Kidney (tissue), 14 donors: Measurements from ENCODE around the gene TBCD. TPM values are rescaled to one million over a fixed set of nuclear protein-coding genes. Genes with fewer than 3 reads are reported as not detected.

Experiments used
- DNase-seq, 5 donors: peaks; one replicate each; pipeline ENCODE4 v3.0.0-alpha.2; 2013 to 2020
- FAIRE-seq: peaks from 2 replicates; lab custom pipeline; 2012; peaks lifted over from hg19 to GRCh38; lab: Jason Lieb, UNC
- H3K27ac ChIP-seq, 2 donors: one replicate each; pipeline ENCODE4 v1.7.0; 2013; ENCODE audit warnings: low read depth in 2 of 2, low read length in 2 of 2, inconsistent platforms in 1 of 2
- H3K27me3 ChIP-seq: one replicate; pipeline ENCODE4 v1.7.1; 2013; ENCODE audit warnings: low read length, inconsistent platforms; ENCODE audit not compliant: control insufficient read depth, insufficient read depth
- H3K36me3 ChIP-seq, 3 donors: one replicate each; pipeline versions ENCODE4 v1.7.0 to v1.7.1; 2013; ENCODE audit warnings: low read length in 3 of 3, control low read depth in 1 of 3, inconsistent platforms in 1 of 3; ENCODE audit not compliant: insufficient read depth in 3 of 3, control insufficient read depth in 2 of 3
- H3K4me1 ChIP-seq, 3 donors: one replicate each; pipeline versions ENCODE4 v1.7.0 to v1.7.1; 2013; ENCODE audit warnings: low read length in 3 of 3, inconsistent platforms in 1 of 3, low read depth in 1 of 3; ENCODE audit not compliant: control insufficient read depth in 2 of 3, insufficient read depth in 2 of 3
- H3K4me3 ChIP-seq, 3 donors: one replicate each; pipeline versions ENCODE4 v1.7.0 to v1.8.1; 2013; ENCODE audit warnings: low read length in 3 of 3, control low read depth in 1 of 3, inconsistent platforms in 1 of 3
- H3K9ac ChIP-seq, 3 donors: one replicate each; pipeline versions ENCODE4 v1.7.0 to v1.7.1; 2013; ENCODE audit warnings: low read length in 3 of 3, control low read depth in 1 of 3, inconsistent platforms in 1 of 3
- H3K9me3 ChIP-seq, 3 donors: one replicate each; pipeline versions ENCODE4 v1.7.0 to v1.7.1; 2013; ENCODE audit warnings: low read length in 3 of 3, control low read depth in 1 of 3, inconsistent platforms in 1 of 3; ENCODE audit not compliant: control insufficient read depth in 2 of 3, insufficient read depth in 1 of 3
- CTCF ChIP-seq: IDR thresholded peaks from 3 replicates; pipeline ENCODE4 v1.5.1; 2012; ENCODE audit warnings: mild to moderate bottlenecking, moderate library complexity, borderline replicate concordance; ENCODE audit not compliant: insufficient read depth; ENCODE audit errors: extremely low read depth
- intact Hi-C: fragments of 100-400 bp; cut with DNase I; formaldehyde crosslinking; loops from one replicate; pipeline ENCODE4 v1.11.1; 2022
- polyA plus RNA-seq: library from polyadenylated mRNA; stranded (reverse); fragments of 350-450 nt; fragmentation: Illumina TruSeq; extraction: RNeasy Lipid Tissue Mini Kit (QIAGEN cat#74804); gene quantifications from one replicate; pipeline ENCODE4 v1.2.3, GENCODE V29; 2014; ENCODE audit warnings: low read depth, low replicate concordance; ENCODE audit not compliant: insufficient read depth
- total RNA-seq: library from RNA; stranded (reverse); fragmentation: NEBNext Ultra II Directional; extraction: Animal tissue kit (Norgen Biotek cat#: 25700); gene quantifications from one replicate; pipeline ENCODE4 v1.2.1, GENCODE V29; 2021
- donor health status: control.
- donor health status: control.
- donor health status: control.
- donor health status: control.
- donor health status: control.
- donor health status: DM: yes; HTN: yes; CAD: no.
- donor health status: Normal renal cell carcinoma (clear cell type).

TBCD gene
- total and polyA plus RNA-seq, 2 donors from 2014 or later, result 72.8 to 78.7 TPM

GRCh38 chr17:82893779-82894178, 141.9 kb downstream of the TBCD start:
- Histone ChIP-seq H3K27me3 (no peaks in the 10 kb centered on the region), H3K4me3 (no peak overlapping the region), H3K27ac (no peak overlapping the region), H3K9me3 (no peaks in the 10 kb centered on the region), H3K36me3 (peaks cover 0 to 3% (median 0%) of the 10 kb centered on the region in 3 donors), H3K9ac (no peak overlapping the region), H3K4me1 (peaks cover 6 to 23% (median 22%) of the 10 kb centered on the region in 3 donors)
- TF ChIP-seq CTCF, result no peak
- intact Hi-C loops, result no loop called here
- FAIRE-seq, result no peak
- peak in 2 of 5 donors; percentile 31 to 54 for DNase-seq

GRCh38 chr17:82894389-82894788, 142.5 kb downstream of the TBCD start:
- FAIRE-seq, result no peak
- peaks cover 6 to 25% (median 22%) of the 10 kb centered on the region in 3 donors for H3K4me1 ChIP-seq

GRCh38 chr17:82895087-82895486, 143.2 kb downstream of the TBCD start:
- TF ChIP-seq CTCF, result no peak
- Histone ChIP-seq H3K27ac (no peak overlapping the region), H3K9me3 (no peaks in the 10 kb centered on the region), H3K36me3 (peaks cover 0 to 5% (median 0%) of the 10 kb centered on the region in 3 donors), H3K4me3 (no peak overlapping the region), H3K4me1 (peaks cover 6 to 22% (median 20%) of the 10 kb centered on the region in 3 donors), H3K27me3 (no peaks in the 10 kb centered on the region), H3K9ac (no peak overlapping the region)
- intact Hi-C loops, result no loop called here
- DNase-seq (peak in 1 of 5 donors; percentile 71), FAIRE-seq (no peak)

More at GRCh38 chr17:82894389-82894788, 142.5 kb downstream of the TBCD start:
- Histone ChIP-seq H3K9me3 (no peaks in the 10 kb centered on the region), H3K27ac (no peak overlapping the region), H3K27me3 (no peaks in the 10 kb centered on the region), H3K4me3 (no peak overlapping the region), H3K36me3 (peaks cover 0 to 5% (median 0%) of the 10 kb centered on the region in 3 donors), H3K9ac (no peak overlapping the region)
- no peak for TF ChIP-seq CTCF
- no peak for DNase-seq
- intact Hi-C loops, result no loop called here
